Measurements from ENCODE around the gene DCAF7.

Gene DCAF7

GRCh38 chr17:63634163-63634562 lies 83.9 kb downstream of the DCAF7 start:
- no peak for DNase-seq

GRCh38 chr17:63634816-63635215 lies 84.5 kb downstream of the DCAF7 start:
- DNase-seq, result no peak

GRCh38 chr17:63635290-63635689 lies 85.0 kb downstream of the DCAF7 start:
- no peak for DNase-seq

GRCh38 chr17:63635787-63636186 lies 85.5 kb downstream of the DCAF7 start:
- DNase-seq, result no peak

- peak; percentile 71 for DNase-seq
These were observed 88.8 kb downstream of the DCAF7 start for GRCh38 chr17:63639125-63639524.

- DNase-seq, result no peak
These were observed 89.8 kb downstream of the DCAF7 start for GRCh38 chr17:63640038-63640437.

GRCh38 chr17:63641692-63642448 lies 91.6 kb downstream of the DCAF7 start:
- DNase-seq, result no peak

Data from NCI-H2029 treated with DMSO at 0.1 percent for 48 hours (cell line).